HepG2 (cell line): ENCODE results near the gene DUSP22. TPM values are rescaled to one million over a fixed set of nuclear protein-coding genes. Genes with fewer than 3 reads are reported as not detected.

Experiments
- ATAC-seq: fragments of 200-7000 bp; cut with Tn5 transposase; 3 replicates; pipeline ENCODE4 v1.9.1; 2020; ENCODE audit warnings: mild to moderate bottlenecking, moderate library complexity
- BruUV-seq: library from RNA; stranded (reverse); fragments of 400-500 nt; replicated peaks from 2 replicates; lab custom pipeline; 2021; lab: Mats Ljungman, UMichigan
- CTCF ChIA-PET: fragments of 300-600 bp; formaldehyde crosslinking; extraction: SDS; loops from one replicate; lab custom pipeline; 2021; ENCODE audit warnings: low total read pairs, inconsistent platforms, low intra/inter-chr PET ratio; lab: Yijun Ruan, JAX
- POLR2A ChIA-PET: fragments of 350-600 bp; sonication (Branson Sonifier 250); formaldehyde crosslinking; loops from one replicate; lab custom pipeline; 2020; ENCODE audit warnings: antibody characterized with exemption, inconsistent platforms; lab: Yijun Ruan, JAX
- DNase-seq: peaks from one replicate; pipeline ENCODE4 v3.0.0-alpha.2; 2015; ENCODE audit warnings: low spot score
- FAIRE-seq: peaks from 3 replicates; lab custom pipeline; 2011; peaks lifted over from hg19 to GRCh38; lab: Jason Lieb, UNC
- H2AFZ ChIP-seq: one replicate; pipeline ENCODE4 v1.6.1; 2011; ENCODE audit warnings: low read length, inconsistent platforms
- H3K27ac ChIP-seq: fragments of 300-600 bp; 3 replicates; pipeline ENCODE4 v1.8.0; 2011; ENCODE audit warnings: mixed run types, mild to moderate bottlenecking, mixed read lengths, low read length, inconsistent platforms; ENCODE audit not compliant: insufficient read depth; ENCODE audit errors: extremely low read length
- H3K27me3 ChIP-seq, 2 experiments: fragments of 200-600 bp in 1 of 2; 2 replicates in 1 of 2; 3 replicates in 1 of 2; pipeline versions ENCODE4 v1.6.0 to v1.8.0; 2011; ENCODE audit warnings: low read length in 2 of 2, mild to moderate bottlenecking in 2 of 2, moderate library complexity in 2 of 2, inconsistent platforms in 1 of 2; ENCODE audit not compliant: insufficient read depth in 2 of 2, control insufficient read depth in 1 of 2
- H3K36me3 ChIP-seq, 2 experiments: fragments of 200-600 bp in 1 of 2; replicated peaks in 1 of 2; 2 replicates in 1 of 2; 3 replicates in 1 of 2; pipeline versions ENCODE4 v1.5.1 to v1.8.0; 2011; ENCODE audit warnings: low read length in 2 of 2, inconsistent platforms in 1 of 2; ENCODE audit not compliant: insufficient read depth in 2 of 2, control insufficient read depth in 1 of 2
- H3K4me1 ChIP-seq: 2 replicates; pipeline ENCODE4 v1.5.1; 2012; ENCODE audit warnings: low read length, inconsistent platforms; ENCODE audit not compliant: insufficient read depth
- H3K4me2 ChIP-seq: 2 replicates; pipeline ENCODE4 v1.6.0; 2011; ENCODE audit warnings: low read depth, low read length, inconsistent platforms
- H3K4me3 ChIP-seq, 3 experiments: fragments of 200-600 bp in 1 of 3; sonication (generic), shearing (Covaris generic) in 1 of 3; replicated peaks in 1 of 3; 2 replicates each; pipeline ENCODE4 v1.5.1; 2011 to 2016; ENCODE audit warnings: low read length in 3 of 3, inconsistent platforms in 2 of 3, low read depth in 2 of 3, mild to moderate bottlenecking in 2 of 3, control low read depth in 1 of 3, mixed read lengths in 1 of 3; ENCODE audit not compliant: insufficient read depth in 1 of 3
- H3K79me2 ChIP-seq: one replicate; pipeline ENCODE4 v1.6.1; 2011; ENCODE audit warnings: low read length, inconsistent platforms; ENCODE audit not compliant: insufficient read depth
- H3K9ac ChIP-seq: 2 replicates; pipeline ENCODE4 v1.6.0; 2011; ENCODE audit warnings: mild to moderate bottlenecking, low read depth, low read length, inconsistent platforms; ENCODE audit not compliant: insufficient read depth
- H3K9me3 ChIP-seq: 2 replicates; pipeline ENCODE4 v1.5.1; 2012; ENCODE audit warnings: mild to moderate bottlenecking, low read length
- H4K20me1 ChIP-seq: 2 replicates; pipeline ENCODE4 v1.6.0; 2011; ENCODE audit warnings: inconsistent platforms, mild to moderate bottlenecking, low read length, moderate library complexity; ENCODE audit not compliant: insufficient read depth
- IKZF4 ChIP-seq: sonication (generic); formaldehyde crosslinking; IDR thresholded peaks from 2 replicates; pipeline ENCODE4 v1.5.1; 2020; ENCODE audit warnings: borderline replicate concordance, mild to moderate bottlenecking, low read depth, missing genetic modification reagents; ENCODE audit errors: not compliant biosample characterization
- JDP2 ChIP-seq: sonication (generic); formaldehyde crosslinking; IDR thresholded peaks from 2 replicates; pipeline ENCODE4 v1.8.1; 2022; ENCODE audit warnings: missing genetic modification reagents, borderline replicate concordance
- JUN ChIP-seq: sonication (generic); formaldehyde crosslinking; IDR thresholded peaks from 2 replicates; pipeline ENCODE4 v1.4.0; 2020; ENCODE audit warnings: mild to moderate bottlenecking, missing genetic modification reagents
- ZBTB20 ChIP-seq: sonication (generic); formaldehyde crosslinking; IDR thresholded peaks from 2 replicates; pipeline ENCODE4 v1.8.1; 2023; ENCODE audit warnings: missing genetic modification reagents, low read depth, mild to moderate bottlenecking, borderline replicate concordance
- ZBTB7A ChIP-seq: sonication (generic); formaldehyde crosslinking; IDR thresholded peaks from 2 replicates; pipeline ENCODE4 v1.8.0; 2022; ENCODE audit warnings: mild to moderate bottlenecking, missing genetic modification reagents
- ZNF296 ChIP-seq: sonication (generic); formaldehyde crosslinking; conservative IDR thresholded peaks from 2 replicates; pipeline ENCODE4 v1.5.0; 2020; ENCODE audit warnings: mild to moderate bottlenecking, missing genetic modification reagents
- ZNF891 ChIP-seq: sonication (generic); formaldehyde crosslinking; IDR thresholded peaks from 2 replicates; pipeline ENCODE4 v1.5.0; 2020; ENCODE audit warnings: mild to moderate bottlenecking, missing genetic modification reagents
- WGBS: methylation state at CpG from one replicate; pipeline ENCODE4 v1.1.6; 2017; ENCODE audit warnings: low lambda C conversion rate; 5-methylcytosine and 5-hydroxymethylcytosine counted together
- in situ Hi-C: cut with HindIII; loops from 2 replicates; pipeline ENCODE4 v1.10.0; 2017; ENCODE audit warnings: low pct_unique_long_range_greater_than_20kb; ENCODE audit not compliant: extremely low pct_ligation_motif_present
- intact Hi-C: fragments of 100-400 bp; cut with micrococcal nuclease; formaldehyde crosslinking; loops from one replicate; pipeline ENCODE4 v1.10.0; 2022; ENCODE audit not compliant: unreplicated experiment
- polyA plus RNA-seq, 8 experiments: library from polyadenylated mRNA; depleted of rRNA in 3 of 8; stranded (reverse) in 7 of 8; unstranded in 1 of 8; fragments of >200 nt; fragmentation: Illumina TruSeq in 4 of 8; extraction: Trizol in 4 of 8; gene quantifications; 2 replicates each; pipeline versions ENCODE4 v1.2.1 to v1.2.3, GENCODE V29; 2011 to 2016; ENCODE audit warnings: low read depth in 4 of 8, missing spikeins in 1 of 8, mixed read lengths in 1 of 8; ENCODE audit not compliant: insufficient read depth in 1 of 8
- total RNA-seq, 5 experiments: library from RNA; depleted of rRNA; stranded (reverse); fragments of >200 nt; fragmentation: Illumina TruSeq; extraction: Trizol; gene quantifications; 2 replicates each; pipeline ENCODE4 v1.2.3, GENCODE V29; 2016; ENCODE audit warnings: low read depth in 1 of 5
- TF ChIP-seq, protein P1 (sequence below): fragments of 450-650 bp; IDR thresholded peaks from 2 replicates; pipeline ENCODE4 v1.6.1; 2016
- TF ChIP-seq, protein P2 (sequence below): sonication (generic); formaldehyde crosslinking; IDR thresholded peaks from 2 replicates; pipeline ENCODE4 v1.4.0; 2020; ENCODE audit warnings: missing genetic modification reagents, mild to moderate bottlenecking, borderline replicate concordance

Gene DUSP22
- total and polyA plus RNA-seq, 2 of the 13 experiments (the other 11 are each of a cell fraction or from before 2014, with no cell fraction given) = 20.2 to 32.8 TPM

DNA sequence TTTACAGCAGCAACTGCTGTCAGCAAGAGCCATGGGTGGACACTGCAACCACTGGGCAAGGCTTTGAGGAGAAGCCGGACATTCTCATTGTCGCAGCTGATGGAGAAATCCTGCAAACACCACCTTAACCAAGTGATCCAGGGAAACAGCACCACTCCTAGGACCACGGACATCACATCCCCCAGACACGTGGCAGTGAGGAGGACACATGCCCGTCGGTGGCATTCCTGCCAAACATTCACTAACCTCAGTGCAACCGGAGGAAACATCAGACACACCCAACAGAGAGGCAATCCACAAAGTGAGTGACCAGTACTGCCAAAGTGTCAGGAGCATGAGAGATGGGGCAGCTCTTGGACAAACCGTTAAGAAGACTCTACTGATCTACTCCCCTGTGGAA is 82.7 kb downstream of the DUSP22 start:
- ATAC-seq (no peak), DNase-seq (no peak), FAIRE-seq (no peak)
- no peaks in the 10 kb centered on the region for H3K9me3 ChIP-seq
- ChIA-PET CTCF (no interaction called here), POLR2A (no interaction called here)
- BruUV-seq = no TSS peak
- no peaks in the 10 kb centered on the region for H3K79me2 ChIP-seq
- no peak overlapping the region for H2AFZ ChIP-seq
- H3K4me3 ChIP-seq = no peak overlapping the region
- intact Hi-C loops (no loop called here), in situ Hi-C loops (no loop called here)
- no peak overlapping the region for H3K27ac ChIP-seq
- H3K27me3 ChIP-seq = peaks cover 15 to 82% of the 10 kb centered on the region in 2 experiments
- TF ChIP-seq, protein P1, sequence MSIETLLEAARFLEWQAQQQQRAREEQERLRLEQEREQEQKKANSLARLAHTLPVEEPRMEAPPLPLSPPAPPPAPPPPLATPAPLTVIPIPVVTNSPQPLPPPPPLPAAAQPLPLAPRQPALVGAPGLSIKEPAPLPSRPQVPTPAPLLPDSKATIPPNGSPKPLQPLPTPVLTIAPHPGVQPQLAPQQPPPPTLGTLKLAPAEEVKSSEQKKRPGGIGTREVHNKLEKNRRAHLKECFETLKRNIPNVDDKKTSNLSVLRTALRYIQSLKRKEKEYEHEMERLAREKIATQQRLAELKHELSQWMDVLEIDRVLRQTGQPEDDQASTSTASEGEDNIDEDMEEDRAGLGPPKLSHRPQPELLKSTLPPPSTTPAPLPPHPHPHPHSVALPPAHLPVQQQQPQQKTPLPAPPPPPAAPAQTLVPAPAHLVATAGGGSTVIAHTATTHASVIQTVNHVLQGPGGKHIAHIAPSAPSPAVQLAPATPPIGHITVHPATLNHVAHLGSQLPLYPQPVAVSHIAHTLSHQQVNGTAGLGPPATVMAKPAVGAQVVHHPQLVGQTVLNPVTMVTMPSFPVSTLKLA = peak; percentile 84
- TF ChIP-seq JUN (CRISPR knock-in tag) = no peak
- 15% methylated on average over 8 of the region's 8 CpGs for WGBS
- H3K4me1 ChIP-seq = no peaks in the 10 kb centered on the region
- H4K20me1 ChIP-seq = no peaks in the 10 kb centered on the region; the same call in 1 of the 2 replicates
- H3K36me3 ChIP-seq = no peaks in the 10 kb centered on the region
- no peak overlapping the region for H3K4me2 ChIP-seq
- H3K9ac ChIP-seq = no peak overlapping the region

DNA sequence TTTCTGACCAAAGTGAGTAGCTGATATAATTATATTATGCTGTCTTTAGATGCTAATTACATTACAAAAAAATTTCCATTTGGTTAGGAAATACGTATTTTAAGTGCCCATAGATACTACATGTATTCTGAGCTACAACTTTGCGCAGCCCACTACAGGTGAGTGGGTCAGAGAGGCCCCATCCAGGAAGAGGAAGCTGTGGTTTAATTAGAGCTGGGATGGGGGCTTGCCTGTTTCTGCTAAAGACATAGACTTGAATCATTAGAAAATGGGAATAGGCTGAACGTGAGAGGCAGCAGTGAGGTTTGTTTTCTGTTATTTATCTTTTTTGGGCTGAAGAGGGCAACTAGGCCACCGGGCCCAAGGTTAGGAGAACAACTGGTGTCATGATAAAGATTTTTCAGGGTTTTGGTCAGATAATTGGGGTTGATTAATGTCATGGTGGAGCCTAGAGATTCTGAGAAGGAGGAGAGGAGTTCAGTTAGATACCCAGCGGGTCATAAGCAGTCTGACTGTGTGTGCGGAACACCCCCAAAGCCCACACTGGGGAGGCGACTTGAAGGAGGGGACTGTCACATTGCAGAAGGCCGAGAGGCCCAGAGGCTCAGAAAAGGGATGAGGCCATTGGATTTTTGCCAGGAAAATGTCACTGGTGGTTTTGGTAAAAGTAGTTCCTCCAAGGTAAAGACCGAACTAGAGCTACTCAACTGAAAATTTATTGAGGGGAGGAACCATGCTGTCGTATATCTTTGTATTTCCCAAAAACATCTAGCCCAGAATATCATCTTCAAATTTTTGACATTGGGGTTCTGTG is 84.7 kb downstream of the DUSP22 start:
- no peak for ATAC-seq
- Histone ChIP-seq H3K4me1 (no peaks in the 10 kb centered on the region), H3K36me3 (no peaks in the 10 kb centered on the region), H3K9me3 (no peaks in the 10 kb centered on the region), H3K9ac (no peak overlapping the region), H4K20me1 (no peaks in the 10 kb centered on the region; the same call in 1 of the 2 replicates), H2AFZ (no peak overlapping the region), H3K27me3 (peaks cover 18 to 91% of the 10 kb centered on the region in 2 experiments), H3K27ac (no peak overlapping the region), H3K79me2 (no peaks in the 10 kb centered on the region), H3K4me2 (no peak overlapping the region), H3K4me3 (no peak overlapping the region)
- no TSS peak for BruUV-seq
- FAIRE-seq = peak; percentile 8
- in situ Hi-C loops = no loop called here
- ChIA-PET CTCF (no interaction called here), POLR2A (no interaction called here)
- WGBS = 27% methylated on average over 10 of the region's 10 CpGs
- intact Hi-C loops = no loop called here
- no peak for DNase-seq
- TF ChIP-seq ZNF296 = no peak
- no peak for TF ChIP-seq JDP2 (CRISPR knock-in tag)
- TF ChIP-seq ZNF891 (CRISPR knock-in tag) = no peak
- no peak for TF ChIP-seq IKZF4 (CRISPR knock-in tag)
- no peak for TF ChIP-seq ZBTB7A
- TF ChIP-seq ZBTB20 = no peak
- TF ChIP-seq, protein P2, sequence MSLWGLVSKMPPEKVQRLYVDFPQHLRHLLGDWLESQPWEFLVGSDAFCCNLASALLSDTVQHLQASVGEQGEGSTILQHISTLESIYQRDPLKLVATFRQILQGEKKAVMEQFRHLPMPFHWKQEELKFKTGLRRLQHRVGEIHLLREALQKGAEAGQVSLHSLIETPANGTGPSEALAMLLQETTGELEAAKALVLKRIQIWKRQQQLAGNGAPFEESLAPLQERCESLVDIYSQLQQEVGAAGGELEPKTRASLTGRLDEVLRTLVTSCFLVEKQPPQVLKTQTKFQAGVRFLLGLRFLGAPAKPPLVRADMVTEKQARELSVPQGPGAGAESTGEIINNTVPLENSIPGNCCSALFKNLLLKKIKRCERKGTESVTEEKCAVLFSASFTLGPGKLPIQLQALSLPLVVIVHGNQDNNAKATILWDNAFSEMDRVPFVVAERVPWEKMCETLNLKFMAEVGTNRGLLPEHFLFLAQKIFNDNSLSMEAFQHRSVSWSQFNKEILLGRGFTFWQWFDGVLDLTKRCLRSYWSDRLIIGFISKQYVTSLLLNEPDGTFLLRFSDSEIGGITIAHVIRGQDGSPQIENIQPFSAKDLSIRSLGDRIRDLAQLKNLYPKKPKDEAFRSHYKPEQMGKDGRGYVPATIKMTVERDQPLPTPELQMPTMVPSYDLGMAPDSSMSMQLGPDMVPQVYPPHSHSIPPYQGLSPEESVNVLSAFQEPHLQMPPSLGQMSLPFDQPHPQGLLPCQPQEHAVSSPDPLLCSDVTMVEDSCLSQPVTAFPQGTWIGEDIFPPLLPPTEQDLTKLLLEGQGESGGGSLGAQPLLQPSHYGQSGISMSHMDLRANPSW (CRISPR knock-in tag) = no peak
